Fibroblast of lung (primary cell): ENCODE measurements around the gene CEP128. TPM values are rescaled to one million over a fixed set of nuclear protein-coding genes. Genes with fewer than 3 reads are reported as not detected.

Experiments
- DNase-seq, 2 donors: peaks; one replicate each; pipeline versions ENCODE4 v3.0.0 to v3.0.0-alpha.2; 2010; ENCODE audit warnings: low read depth in 2 of 2
- H2AFZ ChIP-seq: 2 replicates; pipeline ENCODE4 v1.5.1; 2012; ENCODE audit warnings: low read length, control low read depth, inconsistent platforms
- H3K27ac ChIP-seq: 2 replicates; pipeline ENCODE4 v1.5.1; 2011; ENCODE audit warnings: low read length, control low read depth; ENCODE audit not compliant: insufficient read depth
- H3K27me3 ChIP-seq: 2 replicates; pipeline ENCODE4 v1.5.1; 2011; ENCODE audit warnings: mild to moderate bottlenecking, low read length; ENCODE audit not compliant: control insufficient read depth, insufficient read depth
- H3K36me3 ChIP-seq: 2 replicates; pipeline ENCODE4 v1.5.1; 2011; ENCODE audit warnings: low read length; ENCODE audit not compliant: control insufficient read depth, insufficient read depth
- H3K4me1 ChIP-seq: 2 replicates; pipeline ENCODE4 v1.5.1; 2011; ENCODE audit warnings: low read length; ENCODE audit not compliant: control insufficient read depth, insufficient read depth; ENCODE audit errors: extremely low read depth
- H3K4me2 ChIP-seq: 2 replicates; pipeline ENCODE4 v1.5.1; 2011; ENCODE audit warnings: low read length, control low read depth; ENCODE audit not compliant: insufficient read depth; ENCODE audit errors: extremely low read depth
- H3K4me3 ChIP-seq, 4 experiments: fragments of 200-600 bp in 1 of 4; sonication (generic) in 1 of 4; replicated peaks in 1 of 4; 2 replicates each; pipeline ENCODE4 v1.5.1; 2011 to 2016; ENCODE audit warnings: low read length in 4 of 4, low read depth in 3 of 4, mild to moderate bottlenecking in 3 of 4, control low read depth in 2 of 4, inconsistent platforms in 1 of 4, mixed read lengths in 1 of 4; ENCODE audit not compliant: insufficient read depth in 1 of 4; ENCODE audit errors: control extremely low read depth in 1 of 4
- H3K79me2 ChIP-seq: 2 replicates; pipeline ENCODE4 v1.5.1; 2012; ENCODE audit warnings: mild to moderate bottlenecking, low read length, inconsistent platforms; ENCODE audit not compliant: control insufficient read depth, insufficient read depth
- H3K9ac ChIP-seq: 2 replicates; pipeline ENCODE4 v1.5.1; 2011; ENCODE audit warnings: mild to moderate bottlenecking, low read length, control low read depth; ENCODE audit not compliant: insufficient read depth
- H3K9me3 ChIP-seq: 2 replicates; pipeline ENCODE4 v1.5.1; 2012; ENCODE audit warnings: low read depth, low read length; ENCODE audit not compliant: control insufficient read depth, insufficient read depth
- H4K20me1 ChIP-seq: 2 replicates; pipeline ENCODE4 v1.5.1; 2011; ENCODE audit warnings: low read length; ENCODE audit not compliant: control insufficient read depth, insufficient read depth; ENCODE audit errors: extremely low read depth
- EZH2 ChIP-seq: IDR thresholded peaks from 2 replicates; pipeline ENCODE4 v1.5.1; 2012; ENCODE audit warnings: low read length, control low read depth, mild to moderate bottlenecking; ENCODE audit errors: missing control alignments
- polyA plus RNA-seq, 2 donors: library from polyadenylated mRNA; depleted of rRNA in 1 of 2; stranded (reverse) in 1 of 2; unstranded in 1 of 2; fragments of >200 nt; gene quantifications; 2 replicates each; pipeline ENCODE4 v1.2.1, GENCODE V29; 2011 to 2012; ENCODE audit warnings: missing spikeins in 1 of 2
- total RNA-seq: library from RNA; depleted of rRNA; stranded (reverse); fragments of >200 nt; gene quantifications from 2 replicates; pipeline ENCODE4 v1.2.1, GENCODE V29; 2014
- TF ChIP-seq, protein P1 (sequence below), 2 donors: IDR thresholded peaks in 1 of 2; conservative IDR thresholded peaks in 1 of 2; 1 replicate in 1 of 2; 2 replicates in 1 of 2; pipeline ENCODE4 v1.5.1; 2011 to 2012; ENCODE audit warnings: low read length in 2 of 2, control low read depth in 1 of 2, inconsistent platforms in 1 of 2, low read depth in 1 of 2, mild to moderate bottlenecking in 1 of 2

The CEP128 gene
- total and polyA plus RNA-seq, 2 donors (not counting 1 experiment from before 2014, with no cell fraction given) = 1.3 to 7.8 TPM

DNA sequence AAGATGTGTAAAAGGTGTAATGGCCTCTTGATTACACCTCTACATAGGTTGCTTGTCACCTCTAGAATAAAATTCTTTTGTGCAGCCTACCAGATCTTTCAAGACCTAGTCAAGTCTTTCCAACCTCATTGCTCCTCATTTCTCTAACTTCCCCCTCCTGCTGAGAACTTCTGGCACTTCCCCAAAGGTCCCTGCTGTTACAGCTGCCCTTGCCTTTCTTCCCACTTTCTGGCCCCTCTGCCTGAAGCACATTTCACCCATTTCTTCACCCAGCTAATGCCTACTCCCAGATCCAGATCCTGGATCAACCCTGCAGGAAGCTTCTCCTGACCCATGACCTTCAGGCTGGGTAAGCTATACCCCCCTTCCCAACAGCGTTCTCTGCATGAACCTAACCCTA lies 15.4 kb upstream of the CEP128 start:
- no peak for DNase-seq
- H3K9me3 ChIP-seq = no peaks in the 10 kb centered on the region
- no peaks in the 10 kb centered on the region for H3K4me1 ChIP-seq
- no peaks in the 10 kb centered on the region for H3K36me3 ChIP-seq
- H3K27me3 ChIP-seq = peaks cover 22% of the 10 kb centered on the region
- no peak overlapping the region for H3K9ac ChIP-seq
- H3K79me2 ChIP-seq = no peaks in the 10 kb centered on the region
- no peak overlapping the region for H3K4me3 ChIP-seq
- no peak overlapping the region for H3K27ac ChIP-seq
- no peak overlapping the region for H2AFZ ChIP-seq
- no peaks in the 10 kb centered on the region for H4K20me1 ChIP-seq
- TF ChIP-seq EZH2 = no peak
- TF ChIP-seq, protein P1, sequence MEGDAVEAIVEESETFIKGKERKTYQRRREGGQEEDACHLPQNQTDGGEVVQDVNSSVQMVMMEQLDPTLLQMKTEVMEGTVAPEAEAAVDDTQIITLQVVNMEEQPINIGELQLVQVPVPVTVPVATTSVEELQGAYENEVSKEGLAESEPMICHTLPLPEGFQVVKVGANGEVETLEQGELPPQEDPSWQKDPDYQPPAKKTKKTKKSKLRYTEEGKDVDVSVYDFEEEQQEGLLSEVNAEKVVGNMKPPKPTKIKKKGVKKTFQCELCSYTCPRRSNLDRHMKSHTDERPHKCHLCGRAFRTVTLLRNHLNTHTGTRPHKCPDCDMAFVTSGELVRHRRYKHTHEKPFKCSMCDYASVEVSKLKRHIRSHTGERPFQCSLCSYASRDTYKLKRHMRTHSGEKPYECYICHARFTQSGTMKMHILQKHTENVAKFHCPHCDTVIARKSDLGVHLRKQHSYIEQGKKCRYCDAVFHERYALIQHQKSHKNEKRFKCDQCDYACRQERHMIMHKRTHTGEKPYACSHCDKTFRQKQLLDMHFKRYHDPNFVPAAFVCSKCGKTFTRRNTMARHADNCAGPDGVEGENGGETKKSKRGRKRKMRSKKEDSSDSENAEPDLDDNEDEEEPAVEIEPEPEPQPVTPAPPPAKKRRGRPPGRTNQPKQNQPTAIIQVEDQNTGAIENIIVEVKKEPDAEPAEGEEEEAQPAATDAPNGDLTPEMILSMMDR (conservative IDR thresholded peaks at IDR 0.05 in 1 of 2, IDR thresholded peaks at IDR 0.05 in 1 of 2; ENCODE audit: low read depth in 1 of 2, low read length in 2 of 2) = no peak
- H3K4me2 ChIP-seq = no peak overlapping the region

DNA sequence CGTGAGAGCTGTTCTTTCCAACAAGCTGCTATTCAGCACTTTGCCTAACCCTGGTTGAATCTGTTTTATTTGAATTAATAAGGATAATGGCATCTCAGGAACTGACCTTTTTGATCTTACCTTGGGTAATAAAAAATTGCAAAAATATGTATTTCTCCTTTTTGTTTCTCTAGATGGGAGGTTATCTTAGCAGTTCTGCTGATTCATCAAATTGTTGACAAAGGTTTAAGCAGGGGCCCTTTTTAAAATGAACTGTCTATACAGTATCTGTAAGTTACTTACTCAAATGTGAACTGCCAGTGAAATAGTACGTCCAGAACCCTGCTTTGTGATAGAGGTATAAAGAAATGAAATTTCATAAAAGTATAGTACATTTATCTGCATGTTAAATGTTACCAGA lies 14.6 kb upstream of the CEP128 start:
- H3K27ac ChIP-seq = no peak overlapping the region
- H3K4me3 ChIP-seq = no peak overlapping the region
- H3K79me2 ChIP-seq = no peaks in the 10 kb centered on the region
- H3K4me1 ChIP-seq = no peaks in the 10 kb centered on the region
- H4K20me1 ChIP-seq = no peaks in the 10 kb centered on the region
- TF ChIP-seq, protein P1 (conservative IDR thresholded peaks at IDR 0.05 in 1 of 2, IDR thresholded peaks at IDR 0.05 in 1 of 2; ENCODE audit: low read depth in 1 of 2, low read length in 2 of 2) = no peak
- no peak for TF ChIP-seq EZH2
- H3K9me3 ChIP-seq = no peaks in the 10 kb centered on the region
- no peak overlapping the region for H2AFZ ChIP-seq
- no peak overlapping the region for H3K9ac ChIP-seq
- H3K4me2 ChIP-seq = no peak overlapping the region
- no peak for DNase-seq
- peaks cover 22% of the 10 kb centered on the region for H3K27me3 ChIP-seq
- no peaks in the 10 kb centered on the region for H3K36me3 ChIP-seq

DNA sequence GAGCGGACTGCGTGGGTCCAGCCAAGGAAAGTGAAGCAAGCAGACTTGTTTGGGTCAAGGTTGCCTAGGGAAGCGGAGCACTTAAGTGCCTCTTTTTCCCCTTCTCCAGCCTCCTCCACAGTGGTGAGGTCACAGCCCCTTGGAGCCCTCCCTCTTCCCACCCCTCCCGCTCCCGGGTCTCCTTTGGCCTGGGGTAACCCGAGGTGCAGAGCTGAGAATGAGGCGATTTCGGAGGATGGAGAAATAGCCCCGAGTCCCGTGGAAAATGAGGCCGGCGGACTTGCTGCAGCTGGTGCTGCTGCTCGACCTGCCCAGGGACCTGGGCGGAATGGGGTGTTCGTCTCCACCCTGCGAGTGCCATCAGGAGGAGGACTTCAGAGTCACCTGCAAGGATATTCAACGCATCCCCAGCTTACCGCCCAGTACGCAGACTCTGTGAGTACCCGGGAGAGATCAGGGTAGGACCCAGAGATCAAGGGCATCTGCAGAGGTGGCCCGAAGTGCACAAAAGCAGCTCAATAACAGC lies 13.9 kb upstream of the CEP128 start, which contains the start of gene TSHR:
TSHR (plus strand) TSS at position 206 of the 526 bp plus-strand sequence; CDS start at position 266, 60 bp downstream.
- peak within 1 kb of the TSS; percentile 38 for H3K9ac ChIP-seq
- DNase-seq = peak in 1 of 2 donors; percentile 14
- peak within 1 kb of the TSS; percentile 52 to 66 (median 56) for H3K4me3 ChIP-seq
- peaks cover 22% of the 10 kb centered on the region for H3K27me3 ChIP-seq
- no peaks in the 10 kb centered on the region for H3K9me3 ChIP-seq
- H4K20me1 ChIP-seq = no peaks in the 10 kb centered on the region
- no peaks in the 10 kb centered on the region for H3K36me3 ChIP-seq
- peak; percentile 25 for TF ChIP-seq EZH2
- TF ChIP-seq, protein P1 (conservative IDR thresholded peaks at IDR 0.05 in 1 of 2, IDR thresholded peaks at IDR 0.05 in 1 of 2; ENCODE audit: low read depth in 1 of 2, low read length in 2 of 2) = no peak
- no peak within 1 kb of the TSS for H3K27ac ChIP-seq
- H3K79me2 ChIP-seq = no peaks in the 10 kb centered on the region
- peak within 1 kb of the TSS; percentile 88 for H2AFZ ChIP-seq
- H3K4me1 ChIP-seq = no peaks in the 10 kb centered on the region
- H3K4me2 ChIP-seq = peak within 1 kb of the TSS; percentile 100
